GM21360 (cell line): ENCODE data around the gene CYB5D1.
A peak's percentile ranks its signal among the peaks of the same experiment; 100 is the strongest.
"Not testable (repeated sequence)": the region's sequence is repeated elsewhere in the genome, so short reads cannot be mapped to it uniquely, and the experiment has no call there.

ENCODE experiments used
- ATAC-seq: cut with Tn5 transposase; IDR thresholded peaks from one replicate; pipeline ENCODE4 v1.9.1; 2021; ENCODE audit warnings: mild to moderate bottlenecking, moderate library complexity; ENCODE audit not compliant: unreplicated experiment

Gene CYB5D1

DNA sequence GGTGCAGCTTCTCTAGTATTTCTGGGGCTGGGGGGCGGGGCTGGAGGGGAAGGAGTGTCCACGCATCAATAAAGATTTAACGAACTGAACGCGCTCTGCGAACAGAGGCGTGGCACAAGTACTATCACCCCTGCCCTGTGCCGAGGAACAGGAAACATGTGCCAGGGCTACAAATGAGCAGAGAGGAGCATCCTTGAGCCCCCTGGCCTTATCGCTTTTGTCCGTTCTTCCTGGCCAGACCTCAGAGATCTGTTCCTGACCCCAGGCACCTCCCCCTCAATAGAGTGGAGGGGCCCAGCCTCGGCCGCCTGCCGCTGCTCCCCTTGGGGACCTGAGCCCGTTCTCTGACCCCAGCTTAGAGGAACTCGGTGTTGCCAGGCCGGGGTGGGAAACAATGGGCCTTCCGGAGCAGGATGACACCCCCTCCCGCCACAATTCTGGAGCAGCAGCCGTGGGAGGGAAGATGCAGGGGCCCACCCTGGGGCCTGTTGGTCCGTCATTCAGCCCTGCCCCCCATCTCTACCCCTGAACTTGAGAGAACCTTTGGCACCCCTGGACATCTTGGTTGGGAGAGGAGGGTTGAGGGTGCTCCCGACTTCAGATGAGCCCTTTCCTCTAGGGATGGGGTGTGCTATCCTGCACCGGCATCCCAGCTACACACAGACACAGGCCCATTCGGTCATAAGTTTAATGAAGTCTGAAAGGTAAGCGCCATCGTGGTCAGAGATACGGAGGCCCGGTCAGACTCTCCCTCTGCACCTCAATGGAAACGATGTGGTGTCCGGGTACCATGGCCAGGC is 1.6 kb upstream of the CYB5D1 start:
- ATAC-seq = no peak

DNA sequence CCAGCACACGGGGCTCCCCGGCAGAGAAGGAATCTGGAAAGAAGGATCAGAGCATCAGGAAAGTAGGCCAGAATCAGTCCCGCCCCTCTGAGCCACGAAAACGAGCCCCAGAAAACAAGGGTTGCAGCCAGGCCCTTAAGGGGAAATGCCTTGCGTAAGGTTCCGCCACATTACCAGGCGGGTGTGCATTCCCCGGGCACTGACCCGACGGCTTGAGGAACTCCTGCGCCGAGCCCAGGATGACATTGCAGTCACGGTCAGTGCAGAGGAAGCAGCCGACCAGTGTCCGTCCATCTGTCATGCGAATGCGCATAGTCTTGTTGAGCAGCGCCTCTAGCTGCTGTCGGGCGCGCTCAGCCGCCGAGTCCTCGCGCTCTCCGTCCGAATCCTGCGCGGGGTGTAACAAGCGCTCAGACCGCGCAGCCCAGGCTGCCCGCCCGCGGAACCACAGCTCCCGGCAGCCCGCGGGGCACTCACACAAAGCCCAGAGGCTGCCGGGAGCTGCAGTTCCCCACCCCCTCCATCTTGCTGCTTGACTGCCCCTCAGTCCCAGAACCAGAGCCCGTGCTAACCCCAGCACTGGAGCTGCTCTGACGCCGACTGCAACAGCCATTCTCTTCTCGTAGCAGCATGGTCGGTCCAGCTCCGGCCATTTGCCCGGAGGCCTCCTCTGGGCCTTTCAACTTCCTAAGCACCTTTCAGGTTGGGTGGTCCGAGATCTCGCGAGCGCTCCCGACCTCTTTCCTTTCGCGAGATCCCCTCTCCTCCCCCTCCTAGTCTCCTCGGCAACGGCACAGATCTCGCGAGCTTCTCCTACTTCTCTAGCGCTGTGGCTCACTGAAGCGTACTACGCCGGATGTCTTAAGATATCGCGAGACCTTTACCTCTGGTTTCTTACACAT is 741 bp upstream of the CYB5D1 start, which contains the start of gene NAA38:
Gene NAA38, minus strand, starts transcription at position 749 of the 902 bp plus-strand sequence. Its CDS starts 96 bp downstream, at position 653.
- peak; percentile 64 for ATAC-seq

DNA sequence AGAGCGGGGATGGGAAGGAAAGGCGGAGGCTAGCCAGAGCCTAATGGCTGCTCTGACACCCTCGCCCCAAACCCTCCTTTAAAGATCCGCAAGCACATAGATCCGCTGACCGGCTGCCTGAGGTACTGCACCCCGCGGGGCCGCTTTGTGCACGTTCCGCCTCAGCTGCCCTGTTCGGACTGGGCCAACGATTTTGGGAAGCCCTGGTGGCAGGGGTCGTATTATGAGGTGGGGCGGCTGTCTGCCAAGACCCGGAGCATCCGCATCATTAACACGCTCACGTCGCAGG is 663 bp downstream of the CYB5D1 start:
- no peak for ATAC-seq

DNA sequence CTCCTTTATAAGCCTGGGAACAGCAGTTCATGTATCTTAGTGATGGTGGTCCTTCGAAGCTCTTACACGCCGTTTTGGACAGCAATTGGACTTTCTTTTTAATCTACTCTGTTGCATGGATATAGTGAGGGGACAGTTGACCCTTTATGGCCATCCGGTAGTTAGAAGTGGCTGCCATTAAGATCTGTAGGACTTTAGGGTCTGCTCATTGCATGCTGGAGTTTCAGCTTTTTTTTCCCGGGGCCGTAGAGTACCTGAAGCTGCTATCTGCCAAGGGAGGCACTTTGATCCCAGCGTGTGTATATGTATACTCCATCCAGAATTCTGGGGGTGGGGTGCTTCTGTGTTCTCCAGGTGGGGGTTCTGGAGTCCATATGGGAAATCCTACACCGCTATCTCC is 1.2 kb downstream of the CYB5D1 start:
- ATAC-seq = no peak

DNA sequence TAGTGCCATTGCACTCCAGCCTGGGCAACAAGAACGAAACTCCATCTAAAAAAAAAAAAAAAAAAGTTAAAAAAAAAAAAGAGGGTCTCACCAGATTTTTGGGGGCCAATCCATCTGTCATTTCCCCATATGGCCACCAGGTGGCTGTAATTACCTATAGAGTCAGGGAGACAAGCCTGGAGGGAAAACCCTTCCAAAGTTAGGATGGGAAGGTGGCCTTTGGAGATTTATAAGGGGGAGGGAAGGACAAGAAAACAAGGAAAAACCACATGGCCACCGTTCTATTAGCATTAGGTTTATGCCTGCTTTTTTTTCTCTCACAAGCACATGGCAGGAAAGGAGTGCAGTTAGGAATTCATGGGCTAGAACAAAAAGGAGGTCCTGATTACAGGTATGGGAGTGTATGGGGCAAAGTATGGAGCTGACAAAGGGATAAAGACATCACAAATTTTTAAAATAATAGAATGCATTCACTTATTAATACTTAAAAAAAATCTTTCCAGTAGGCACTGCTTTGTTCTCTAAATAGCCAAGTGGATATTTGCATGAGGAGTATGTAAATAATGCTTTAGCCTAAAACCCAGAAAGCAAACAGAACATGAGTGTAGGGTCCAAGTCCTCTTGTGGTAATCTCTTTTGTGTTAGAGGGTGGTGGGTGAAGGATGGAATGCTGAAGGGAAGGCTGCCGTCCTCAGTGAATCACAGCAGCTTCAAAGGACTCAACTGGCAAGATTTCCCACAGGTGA is 5.1 kb downstream of the CYB5D1 start:
- no peak for ATAC-seq

DNA sequence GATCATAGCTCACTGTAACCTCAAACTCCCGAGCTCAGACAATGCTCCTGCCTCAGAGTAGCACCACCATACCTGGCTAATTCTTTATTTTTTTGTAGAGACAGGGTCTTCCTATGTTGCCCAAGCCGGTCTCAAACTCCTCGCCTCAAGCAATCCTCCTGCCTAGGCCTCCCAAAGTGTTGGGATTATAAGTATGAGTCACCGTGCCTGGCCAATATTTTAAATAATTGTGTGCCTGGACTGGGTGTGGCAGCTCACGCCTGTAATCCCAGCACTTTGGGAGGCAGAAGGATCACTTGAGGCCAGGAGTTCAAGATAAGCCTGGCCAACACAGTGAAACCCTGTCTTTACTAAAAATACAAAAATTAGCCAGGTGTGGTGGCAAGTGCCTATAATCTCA is 6.6 kb downstream of the CYB5D1 start:
- ATAC-seq = not testable (repeated sequence)

DNA sequence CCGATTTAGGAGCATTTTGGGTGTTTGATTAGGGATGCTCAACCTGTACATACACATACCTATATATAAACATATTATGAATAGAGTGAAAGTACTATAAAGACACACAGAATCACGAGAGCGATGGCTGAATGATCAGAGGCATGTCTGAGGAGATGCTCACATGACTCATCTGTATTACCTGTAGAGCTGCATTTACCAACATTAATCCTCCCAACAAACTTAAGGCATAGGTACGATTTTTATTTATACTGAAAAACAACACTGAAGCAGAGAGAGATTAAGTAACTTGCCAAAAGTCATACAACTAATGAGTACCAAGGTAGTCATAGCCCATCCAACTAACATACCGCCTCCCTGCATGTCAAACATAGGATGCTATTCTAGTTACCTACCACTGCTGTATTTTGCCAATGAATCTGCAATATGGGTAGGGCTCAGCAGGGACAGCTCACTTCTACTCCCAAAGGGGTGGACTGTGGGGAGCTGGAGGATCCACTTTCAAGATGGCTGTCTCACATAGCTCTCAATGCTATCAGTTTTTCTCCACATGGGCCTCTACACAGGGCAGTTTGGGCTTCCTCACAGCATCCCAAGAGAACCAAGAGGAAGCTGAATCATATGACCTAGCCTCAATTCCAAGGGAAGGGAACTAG is 7.3 kb downstream of the CYB5D1 start:
- ATAC-seq = no peak

DNA sequence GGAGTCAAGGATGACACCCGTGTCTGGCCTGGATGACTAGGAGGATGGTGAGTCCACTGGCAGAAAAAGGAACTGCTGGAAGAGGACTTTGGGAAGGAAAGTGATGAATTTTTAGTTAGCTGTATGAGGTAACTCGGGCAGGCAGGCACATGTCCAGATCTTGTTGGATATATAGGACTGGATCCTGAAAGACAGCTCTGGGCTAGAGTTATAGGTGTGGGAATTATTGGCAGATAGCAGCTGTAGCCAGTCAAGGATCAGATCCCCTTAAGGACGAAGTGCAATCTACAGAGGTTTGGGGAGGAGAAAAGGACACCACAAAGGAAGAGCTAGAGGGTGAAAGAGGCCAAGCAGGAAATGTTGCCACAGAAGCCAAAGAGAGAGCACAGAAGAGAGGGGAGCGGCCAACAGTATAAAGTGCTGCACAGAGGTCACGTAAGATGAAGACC is 10.1 kb downstream of the CYB5D1 start:
- no peak for ATAC-seq

DNA sequence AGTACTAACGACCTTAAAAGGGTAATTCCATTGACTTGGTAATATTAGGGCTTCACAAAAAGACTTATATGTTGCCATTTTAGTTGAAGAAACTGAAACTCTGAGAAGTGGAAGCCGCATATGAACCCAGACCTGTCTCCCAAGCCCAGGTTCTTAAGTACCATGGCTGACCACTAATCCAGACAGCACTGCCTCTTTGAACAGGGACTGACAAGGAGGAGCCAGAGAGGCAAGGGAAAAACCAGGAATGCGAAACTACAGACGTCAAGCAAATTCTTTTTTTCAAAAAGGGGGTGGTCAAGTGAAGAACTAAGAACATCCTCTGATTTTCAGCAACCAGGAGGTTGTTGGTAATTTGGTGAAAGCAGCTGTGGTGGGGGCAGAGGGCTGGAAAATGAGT is 15.2 kb downstream of the CYB5D1 start:
- ATAC-seq = no peak

DNA sequence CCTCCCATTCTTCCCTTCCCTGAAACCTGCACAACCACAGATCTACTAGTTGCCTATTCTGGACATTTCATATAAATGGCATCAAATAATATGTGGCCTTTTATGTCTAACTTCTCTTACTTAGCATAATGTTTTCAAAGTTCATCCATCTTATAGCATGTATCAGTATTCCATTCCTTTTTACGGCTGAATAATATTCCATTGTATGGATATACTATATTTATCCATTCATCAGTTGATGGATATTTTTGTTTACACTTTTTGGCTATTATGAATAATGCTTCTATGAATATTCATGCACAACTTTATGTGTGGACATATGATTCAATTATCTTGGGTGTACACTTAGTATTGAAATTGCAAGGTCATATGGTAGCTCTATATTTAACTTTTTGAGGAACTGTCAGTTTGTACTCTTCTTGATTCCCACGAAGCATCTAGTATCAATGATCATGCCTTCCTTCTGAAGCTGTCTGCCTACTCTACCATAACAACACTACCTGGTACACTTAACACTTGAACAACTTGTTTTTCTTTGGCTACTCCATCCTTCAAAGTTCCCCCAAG is 18.1 kb downstream of the CYB5D1 start:
- ATAC-seq = no peak

DNA sequence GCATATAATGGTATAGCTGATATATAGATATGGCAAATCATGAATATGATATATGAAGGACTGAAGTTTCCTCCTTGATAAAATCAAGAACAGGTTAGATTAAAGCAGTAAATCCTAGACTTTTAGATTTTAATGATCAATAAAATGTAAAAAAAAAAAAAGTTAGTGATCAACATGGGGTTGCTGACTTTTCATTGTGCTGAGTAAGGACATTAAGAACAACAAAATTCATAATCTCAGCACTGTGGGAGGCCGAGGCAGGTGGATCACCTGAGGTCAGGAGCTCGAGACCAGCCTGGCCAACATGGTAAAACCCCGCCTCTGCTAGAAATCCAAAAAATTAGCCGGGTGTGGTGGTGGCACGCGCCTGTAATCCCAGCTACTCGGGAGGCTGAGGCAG is 20.4 kb downstream of the CYB5D1 start:
- ATAC-seq = no peak

DNA sequence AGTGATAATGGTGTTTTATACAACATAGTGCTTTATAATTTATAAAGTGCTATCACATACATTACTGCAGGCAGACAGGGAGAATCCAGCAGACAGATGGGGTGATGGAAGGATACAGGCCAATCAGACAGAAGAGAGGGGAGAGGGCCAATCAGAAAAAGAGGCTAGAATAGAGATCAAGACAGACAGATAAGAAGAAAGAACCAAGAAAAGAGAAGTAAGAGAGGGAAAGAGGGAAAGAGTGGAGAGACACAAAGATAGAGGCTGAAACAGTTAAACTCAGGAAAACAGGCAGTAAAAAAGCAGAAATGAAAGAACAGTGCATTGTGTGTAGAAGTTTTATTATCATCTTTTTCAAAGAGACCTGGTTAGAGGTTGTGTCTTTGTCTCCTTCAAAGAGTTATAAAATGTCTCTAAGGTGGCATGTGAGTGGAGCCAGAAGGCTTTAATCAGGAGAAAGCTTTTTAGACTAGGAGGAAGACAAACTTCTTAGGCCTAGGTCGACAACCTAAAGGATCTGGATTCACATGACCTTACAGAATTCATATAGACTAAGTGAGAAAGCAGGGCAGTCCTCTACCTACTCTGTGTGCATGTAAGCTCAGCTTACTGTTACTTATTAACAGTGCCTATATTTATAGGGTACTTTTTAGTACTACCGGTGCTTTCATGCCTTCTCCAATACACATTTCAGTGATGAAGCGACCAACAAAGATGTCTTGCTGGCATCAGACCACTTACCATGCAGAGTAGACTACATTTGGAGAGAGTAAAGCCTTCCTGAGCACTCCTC is 22.5 kb downstream of the CYB5D1 start:
- ATAC-seq = no peak

DNA sequence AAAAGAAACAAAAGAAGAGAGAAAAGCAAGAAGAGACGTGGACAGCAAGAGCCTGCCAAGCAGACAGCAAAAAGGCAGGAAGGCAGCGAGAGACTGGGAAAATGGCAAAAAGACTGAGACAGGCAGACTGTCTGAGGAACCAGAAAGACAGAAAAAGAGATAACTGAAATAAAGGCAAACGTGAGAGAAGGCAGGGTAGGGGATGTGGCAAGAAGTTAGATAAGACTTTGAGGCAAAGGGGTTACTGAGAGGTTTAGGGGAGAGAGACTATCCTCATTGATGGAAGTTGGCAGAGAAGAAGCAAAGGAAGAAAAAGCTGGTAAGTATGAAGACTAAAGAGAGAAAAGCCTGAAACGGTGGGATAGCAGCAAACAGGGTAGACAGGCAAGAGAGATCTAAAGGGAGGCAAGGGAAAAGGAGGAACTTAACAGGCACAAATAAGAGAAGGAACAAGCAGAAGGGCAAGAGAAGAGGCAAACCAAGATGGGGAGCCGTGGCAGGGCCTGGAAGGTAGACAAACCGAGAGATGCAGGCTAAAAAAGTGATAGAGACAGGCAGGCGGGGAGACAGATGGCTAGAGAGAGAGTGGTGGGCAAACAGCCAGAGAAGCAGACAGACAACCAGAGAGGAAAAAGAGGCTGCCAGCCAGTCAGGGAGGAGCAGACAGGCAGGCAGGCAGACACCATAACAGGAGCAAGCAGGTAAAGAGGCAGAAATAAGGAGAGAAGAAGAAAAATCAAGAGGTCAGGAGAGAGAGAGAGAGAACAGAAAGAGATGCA is 23.7 kb downstream of the CYB5D1 start:
- ATAC-seq = no peak

DNA sequence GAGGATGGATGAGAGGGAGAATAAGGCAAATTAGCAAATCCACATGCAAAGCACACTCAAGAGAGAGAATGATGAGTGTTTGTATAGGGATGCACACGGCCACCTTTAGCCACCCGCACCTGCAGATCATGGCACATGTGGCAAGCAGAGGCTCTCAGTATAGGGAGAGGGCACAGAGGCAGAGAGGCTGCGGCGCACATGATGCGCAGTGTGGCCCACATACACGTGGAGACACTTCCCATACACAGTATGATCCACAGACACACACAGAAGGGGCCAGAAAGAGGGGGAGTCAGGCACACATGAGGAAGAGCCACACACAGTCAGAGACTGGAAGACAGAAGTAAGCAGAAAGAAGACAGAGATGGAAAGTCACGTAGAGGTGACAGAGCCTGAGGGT is 24.3 kb downstream of the CYB5D1 start:
- ATAC-seq = no peak

DNA sequence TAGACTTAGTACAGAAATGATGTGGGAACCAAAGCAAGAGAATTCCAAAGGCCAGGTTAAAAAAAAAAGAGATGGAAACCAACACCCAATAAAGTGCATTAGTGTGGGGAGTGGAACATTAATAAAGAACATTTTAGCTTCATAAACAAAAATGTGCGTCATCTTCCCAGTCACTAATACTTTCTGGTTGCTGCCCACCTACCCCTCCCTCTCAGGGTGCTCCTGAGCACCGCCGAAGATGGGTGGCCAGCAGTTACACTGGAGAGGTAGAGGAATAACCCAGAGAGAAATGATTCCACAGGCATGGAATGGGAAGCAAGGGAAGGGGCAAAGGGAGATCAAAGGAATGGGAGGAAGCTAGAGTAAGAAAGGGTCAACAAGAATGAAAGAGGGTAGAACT is 24.8 kb downstream of the CYB5D1 start:
- ATAC-seq = no peak

DNA sequence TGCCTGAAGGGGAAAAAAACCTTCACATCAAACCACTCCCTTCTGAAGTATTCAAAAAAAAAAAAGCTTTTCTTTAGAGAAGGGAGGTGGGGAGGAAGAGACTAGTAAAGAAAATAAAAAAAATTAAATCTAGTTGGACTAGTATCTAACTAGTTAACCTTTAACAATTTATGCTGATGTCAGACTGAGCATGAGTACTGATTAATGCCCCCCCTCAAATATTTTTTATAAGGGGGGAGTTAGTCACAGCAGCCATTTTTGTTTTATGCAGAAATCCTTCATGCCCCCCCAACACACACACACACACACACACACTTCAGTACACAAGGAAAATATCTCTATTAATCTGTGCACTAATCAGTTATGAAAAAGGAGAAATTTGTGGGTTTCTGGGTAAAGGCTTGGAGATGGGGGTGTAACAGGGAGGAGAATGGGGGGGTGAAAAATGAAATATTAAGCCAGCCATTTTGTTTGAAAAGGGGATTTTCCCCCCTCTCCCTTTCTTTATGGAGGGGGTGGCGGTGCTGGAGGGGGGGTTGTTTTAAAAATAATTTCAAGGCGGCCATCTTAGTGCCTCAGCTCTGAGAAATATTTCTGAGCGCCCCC is 26.1 kb downstream of the CYB5D1 start:
- no peak for ATAC-seq

DNA sequence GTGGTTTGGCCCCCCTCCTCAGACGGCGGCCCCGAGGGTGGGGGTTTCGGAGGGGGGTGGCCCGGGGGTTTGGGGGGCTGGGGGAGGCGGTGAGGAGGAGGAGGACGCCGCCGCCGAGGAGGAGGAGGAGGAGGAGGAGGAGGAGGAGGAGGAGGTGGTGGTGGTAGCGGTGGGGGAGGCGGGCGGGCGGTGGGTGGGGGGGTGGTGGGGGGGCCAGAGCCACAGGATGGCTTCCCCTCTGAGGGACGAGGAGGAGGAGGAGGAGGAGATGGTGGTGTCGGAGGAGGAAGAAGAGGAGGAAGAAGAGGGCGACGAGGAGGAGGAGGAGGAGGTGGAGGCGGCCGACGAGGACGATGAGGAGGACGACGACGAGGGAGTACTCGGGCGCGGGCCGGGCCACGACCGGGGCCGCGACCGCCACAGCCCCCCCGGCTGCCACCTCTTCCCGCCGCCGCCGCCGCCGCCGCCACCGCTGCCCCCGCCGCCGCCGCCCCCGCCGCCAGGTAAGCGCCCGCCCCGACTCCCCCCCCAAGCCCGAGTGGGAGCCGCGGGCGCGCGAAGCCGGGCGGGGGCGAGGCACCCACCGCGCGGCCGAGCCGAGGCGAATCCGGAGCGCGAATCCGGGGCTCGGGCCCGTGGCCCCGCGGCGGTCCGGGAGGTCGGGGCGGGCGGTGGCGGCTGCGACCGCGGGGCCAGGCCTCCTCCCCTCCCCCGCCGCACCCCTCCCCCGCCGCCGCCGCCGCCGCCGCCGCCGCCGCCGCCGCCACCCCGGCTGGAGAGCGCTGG is 27.0 kb downstream of the CYB5D1 start:
- ATAC-seq = no peak
